A673 (cell line): ENCODE data around the gene CA6.
"Not testable (repeated sequence)": the region's sequence is repeated elsewhere in the genome, so short reads cannot be mapped to it uniquely, and the experiment has no call there.

Source experiments
- EZH2 ChIP-seq: fragments of 200-600 bp; sonication (generic); IDR thresholded peaks from 2 replicates; pipeline ENCODE4 v1.6.1; 2017; ENCODE audit warnings: borderline replicate concordance, low read depth, mild to moderate bottlenecking, mixed read lengths, antibody characterized with exemption, low read length; ENCODE audit not compliant: poor library complexity, severe bottlenecking
- TF ChIP-seq, protein P1 (sequence below): fragments of 300-800, 200-600 bp; sonication (generic); conservative IDR thresholded peaks from 2 replicates; pipeline ENCODE4 v1.5.1; 2017; ENCODE audit warnings: low read depth, mild to moderate bottlenecking, antibody characterized with exemption, low read length, moderate library complexity, mixed read lengths

DNA sequence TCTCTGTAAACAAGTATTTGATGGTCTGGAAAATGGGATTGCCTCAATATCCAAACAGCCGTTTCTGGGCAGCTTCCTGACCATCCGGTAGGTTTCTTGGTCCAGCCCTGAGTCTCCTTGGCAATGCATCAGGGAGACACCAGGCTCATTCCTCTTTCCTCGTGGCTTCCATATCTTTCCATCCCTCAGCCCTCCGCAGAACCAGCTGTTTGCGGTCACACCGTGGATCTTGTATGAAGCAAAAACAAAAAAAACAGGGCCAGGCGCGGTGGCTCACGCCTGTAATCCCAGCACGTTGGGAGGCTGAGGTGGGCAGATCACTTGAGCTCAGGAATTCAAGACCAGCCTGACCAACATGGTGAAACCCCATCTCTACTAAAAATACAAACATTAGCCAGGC lies 28.1 kb upstream of the CA6 start:
- not testable (repeated sequence) for TF ChIP-seq EZH2
- TF ChIP-seq, protein P1, sequence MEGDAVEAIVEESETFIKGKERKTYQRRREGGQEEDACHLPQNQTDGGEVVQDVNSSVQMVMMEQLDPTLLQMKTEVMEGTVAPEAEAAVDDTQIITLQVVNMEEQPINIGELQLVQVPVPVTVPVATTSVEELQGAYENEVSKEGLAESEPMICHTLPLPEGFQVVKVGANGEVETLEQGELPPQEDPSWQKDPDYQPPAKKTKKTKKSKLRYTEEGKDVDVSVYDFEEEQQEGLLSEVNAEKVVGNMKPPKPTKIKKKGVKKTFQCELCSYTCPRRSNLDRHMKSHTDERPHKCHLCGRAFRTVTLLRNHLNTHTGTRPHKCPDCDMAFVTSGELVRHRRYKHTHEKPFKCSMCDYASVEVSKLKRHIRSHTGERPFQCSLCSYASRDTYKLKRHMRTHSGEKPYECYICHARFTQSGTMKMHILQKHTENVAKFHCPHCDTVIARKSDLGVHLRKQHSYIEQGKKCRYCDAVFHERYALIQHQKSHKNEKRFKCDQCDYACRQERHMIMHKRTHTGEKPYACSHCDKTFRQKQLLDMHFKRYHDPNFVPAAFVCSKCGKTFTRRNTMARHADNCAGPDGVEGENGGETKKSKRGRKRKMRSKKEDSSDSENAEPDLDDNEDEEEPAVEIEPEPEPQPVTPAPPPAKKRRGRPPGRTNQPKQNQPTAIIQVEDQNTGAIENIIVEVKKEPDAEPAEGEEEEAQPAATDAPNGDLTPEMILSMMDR = not testable (repeated sequence)
